ENCODE results near the gene DCLRE1B.

The DCLRE1B gene

GRCh38 chr1:113903501-113904292 is 1.4 kb upstream of the DCLRE1B start:
- ChIA-PET CTCF (interaction anchor here (0.8 to 5.5 kb wide), 20 partner anchors 8 to 124 kb away, joined by 3 to 34 read pairs (median 5); partner anchors contain the start of gene BCL2L15), POLR2A (interaction anchor here (0.6 to 3.3 kb wide), 10 partner anchors 10 to 144 kb away, joined by 3 to 40 read pairs (median 4); partner anchors contain the start of gene HIPK1)
- no peak for TF ChIP-seq CTCF (IDR thresholded peaks at IDR 0.05; ENCODE audit: control extremely low read depth, extremely low read depth, low read depth, missing control alignments)
- DNase-seq (ENCODE audit: extremely low spot score) = no peak

- ChIA-PET CTCF (interaction anchor here (0.8 to 5.5 kb wide), 20 partner anchors 9 to 124 kb away, joined by 3 to 34 read pairs (median 5); partner anchors contain the start of gene BCL2L15), POLR2A (interaction anchor here (0.9 to 3.3 kb wide), 9 partner anchors 11 to 144 kb away, joined by 3 to 40 read pairs (median 5); partner anchors contain the start of gene HIPK1)
- TF ChIP-seq CTCF (IDR thresholded peaks at IDR 0.05; ENCODE audit: control extremely low read depth, extremely low read depth, low read depth, missing control alignments) = no peak
- DNase-seq (ENCODE audit: extremely low spot score) = no peak
Observed at GRCh38 chr1:113904293-113904673, 843 bp upstream of the DCLRE1B start.

GRCh38 chr1:113905435-113905861 is 322 bp downstream of the DCLRE1B start:
- peak; percentile 34 for DNase-seq (ENCODE audit: extremely low spot score)
- ChIA-PET CTCF (interaction anchor here (0.5 to 5.5 kb wide), 12 partner anchors 9 to 146 kb away, joined by 3 to 34 read pairs (median 6); partner anchors contain the start of genes HIPK1 and PHTF1), POLR2A (interaction anchor here (1.5 to 3.3 kb wide), 3 partner anchors 24 to 35 kb away, joined by 3 to 40 read pairs (median 5); partner anchors contain the start of gene HIPK1)
- TF ChIP-seq CTCF (IDR thresholded peaks at IDR 0.05; ENCODE audit: control extremely low read depth, extremely low read depth, low read depth, missing control alignments) = no peak

- no peak for TF ChIP-seq CTCF (IDR thresholded peaks at IDR 0.05; ENCODE audit: control extremely low read depth, extremely low read depth, low read depth, missing control alignments)
- ChIA-PET POLR2A (no interaction called here), CTCF (interaction anchor here (0.7 to 3.0 kb wide), 5 partner anchors 12 to 78 kb away, joined by 3 to 12 read pairs (median 3); no protein-coding TSS in a partner anchor)
- DNase-seq (ENCODE audit: extremely low spot score) = no peak
Observed at GRCh38 chr1:113912594-113913311, 7.6 kb downstream of the DCLRE1B start.

GRCh38 chr1:113913312-113913668 is 8.2 kb downstream of the DCLRE1B start:
- ChIA-PET POLR2A (no interaction called here), CTCF (interaction anchor here (0.7 to 3.0 kb wide), 5 partner anchors 11 to 78 kb away, joined by 3 to 12 read pairs (median 3); no protein-coding TSS in a partner anchor)
- no peak for TF ChIP-seq CTCF (IDR thresholded peaks at IDR 0.05; ENCODE audit: control extremely low read depth, extremely low read depth, low read depth, missing control alignments)
- DNase-seq (ENCODE audit: extremely low spot score) = no peak
